Measurements from ENCODE around the gene ABCA4.
A peak's percentile ranks its signal among the peaks of the same experiment; 100 is the strongest.

The ABCA4 gene

DNA sequence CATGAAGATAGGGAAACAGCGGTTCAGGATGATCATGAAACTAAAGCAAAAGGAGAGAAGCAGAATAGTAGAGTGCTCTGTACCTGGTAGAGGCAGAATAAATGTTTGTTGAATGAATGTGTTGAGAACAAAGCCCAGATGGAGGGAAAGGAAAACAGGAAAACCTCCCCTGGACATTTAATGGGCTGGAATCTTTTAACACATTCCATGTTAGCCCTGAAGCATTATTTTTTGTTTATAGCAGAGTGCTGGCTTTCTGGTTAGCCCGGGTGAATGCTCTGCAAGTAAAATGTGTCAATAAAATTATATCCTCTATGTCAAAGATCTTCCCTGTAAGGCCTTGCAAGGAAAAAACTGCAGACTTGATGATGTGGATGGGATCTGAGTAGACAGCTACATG lies 60.2 kb downstream of the ABCA4 start:
- no peaks in the 10 kb centered on the region for H3K9me3 ChIP-seq (ENCODE audit: control insufficient read depth in 1 of 2, low read length in 2 of 2)
- H3K27me3 ChIP-seq (ENCODE audit: low read depth, low read length): no peaks in the 10 kb centered on the region
- no peak overlapping the region for H3K27ac ChIP-seq (ENCODE audit: low read length)
- H3K36me3 ChIP-seq (ENCODE audit: control insufficient read depth in 1 of 2, insufficient read depth in 2 of 2, low read length in 2 of 2): no peaks in the 10 kb centered on the region
- H3K4me3 ChIP-seq (ENCODE audit: low read depth in 1 of 2, low read length in 2 of 2): no peak overlapping the region
- H3K4me1 ChIP-seq (ENCODE audit: control insufficient read depth in 1 of 2, insufficient read depth in 2 of 2, low read length in 2 of 2): peaks cover 7 to 15% of the 10 kb centered on the region in 2 donors

DNA sequence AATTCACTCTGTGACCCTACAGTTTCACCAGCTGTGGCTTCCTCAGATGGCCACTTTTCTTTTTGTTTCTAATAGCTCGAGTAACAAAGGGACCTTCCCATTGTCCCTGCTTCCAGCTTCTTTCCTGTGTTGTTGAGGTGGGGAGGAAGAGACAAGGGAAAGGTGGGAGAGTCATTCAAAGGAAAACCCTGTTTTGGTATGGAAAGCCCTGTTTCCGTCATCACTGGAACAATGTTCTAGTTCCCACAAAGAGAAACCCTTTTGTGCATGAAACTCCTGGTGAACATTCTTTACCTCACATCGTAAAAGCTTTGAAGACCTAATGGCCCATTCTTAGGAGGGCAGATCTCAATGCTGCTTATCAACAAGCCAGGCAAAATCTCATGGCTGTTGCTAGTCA lies 62.2 kb downstream of the ABCA4 start:
- Histone ChIP-seq H3K4me3 (ENCODE audit: low read depth in 1 of 2, low read length in 2 of 2) (no peak overlapping the region), H3K36me3 (ENCODE audit: control insufficient read depth in 1 of 2, insufficient read depth in 2 of 2, low read length in 2 of 2) (no peaks in the 10 kb centered on the region), H3K27me3 (ENCODE audit: low read depth, low read length) (no peaks in the 10 kb centered on the region), H3K9me3 (ENCODE audit: control insufficient read depth in 1 of 2, low read length in 2 of 2) (no peaks in the 10 kb centered on the region), H3K4me1 (ENCODE audit: control insufficient read depth in 1 of 2, insufficient read depth in 2 of 2, low read length in 2 of 2) (peaks cover 7 to 9% of the 10 kb centered on the region in 2 donors), H3K27ac (ENCODE audit: low read length) (no peak overlapping the region)

DNA sequence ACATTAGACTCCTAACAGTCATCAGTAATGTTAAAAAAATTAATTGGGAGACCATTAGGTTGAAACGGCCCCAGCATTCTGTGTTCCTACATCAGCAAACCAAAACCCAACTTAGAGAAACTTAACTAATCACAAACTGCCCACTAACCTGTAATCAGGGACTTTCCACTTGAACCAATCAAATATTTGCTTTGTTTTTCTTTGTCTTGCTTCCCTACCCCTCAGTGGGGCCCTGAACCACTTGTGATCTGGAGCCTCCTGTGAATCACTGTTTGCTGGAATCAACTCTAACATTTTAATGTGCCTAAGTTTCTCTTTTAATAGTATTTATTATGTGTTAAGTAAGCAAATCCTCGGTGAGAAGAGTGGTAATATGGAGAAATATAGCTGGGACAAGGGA lies 64.0 kb downstream of the ABCA4 start:
- peaks cover 0 to 6% of the 10 kb centered on the region in 2 donors for H3K4me1 ChIP-seq (ENCODE audit: control insufficient read depth in 1 of 2, insufficient read depth in 2 of 2, low read length in 2 of 2)
- H3K4me3 ChIP-seq (ENCODE audit: low read depth in 1 of 2, low read length in 2 of 2): no peak overlapping the region
- no peaks in the 10 kb centered on the region for H3K9me3 ChIP-seq (ENCODE audit: control insufficient read depth in 1 of 2, low read length in 2 of 2)
- H3K27me3 ChIP-seq (ENCODE audit: low read depth, low read length): no peaks in the 10 kb centered on the region
- H3K27ac ChIP-seq (ENCODE audit: low read length): no peak overlapping the region
- no peaks in the 10 kb centered on the region for H3K36me3 ChIP-seq (ENCODE audit: control insufficient read depth in 1 of 2, insufficient read depth in 2 of 2, low read length in 2 of 2)

DNA sequence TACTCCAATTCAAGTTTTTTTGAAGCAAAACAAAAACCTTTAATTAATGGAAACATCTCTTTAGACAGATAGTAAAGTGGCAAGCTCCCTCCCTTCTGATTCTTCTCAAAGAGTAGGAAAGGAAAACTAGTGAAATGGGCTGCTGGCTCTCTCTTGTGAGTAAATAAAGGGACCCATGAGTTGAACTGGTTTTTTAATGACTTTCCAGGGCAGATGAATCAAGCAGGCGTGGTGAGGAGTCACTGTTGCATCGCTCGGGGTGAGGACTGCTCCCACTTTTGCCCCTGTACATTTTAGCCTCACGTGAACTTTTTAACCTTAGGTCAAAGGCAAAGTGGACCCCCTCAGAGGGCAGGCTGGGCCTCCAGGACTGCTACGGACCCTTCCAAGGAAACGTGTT lies 64.8 kb downstream of the ABCA4 start:
- H3K27me3 ChIP-seq (ENCODE audit: low read depth, low read length): no peaks in the 10 kb centered on the region
- H3K4me1 ChIP-seq (ENCODE audit: control insufficient read depth in 1 of 2, insufficient read depth in 2 of 2, low read length in 2 of 2): no peaks in the 10 kb centered on the region
- H3K27ac ChIP-seq (ENCODE audit: low read length): no peak overlapping the region
- no peak overlapping the region for H3K4me3 ChIP-seq (ENCODE audit: low read depth in 1 of 2, low read length in 2 of 2)
- no peaks in the 10 kb centered on the region for H3K36me3 ChIP-seq (ENCODE audit: control insufficient read depth in 1 of 2, insufficient read depth in 2 of 2, low read length in 2 of 2)
- H3K9me3 ChIP-seq (ENCODE audit: control insufficient read depth in 1 of 2, low read length in 2 of 2): no peaks in the 10 kb centered on the region

DNA sequence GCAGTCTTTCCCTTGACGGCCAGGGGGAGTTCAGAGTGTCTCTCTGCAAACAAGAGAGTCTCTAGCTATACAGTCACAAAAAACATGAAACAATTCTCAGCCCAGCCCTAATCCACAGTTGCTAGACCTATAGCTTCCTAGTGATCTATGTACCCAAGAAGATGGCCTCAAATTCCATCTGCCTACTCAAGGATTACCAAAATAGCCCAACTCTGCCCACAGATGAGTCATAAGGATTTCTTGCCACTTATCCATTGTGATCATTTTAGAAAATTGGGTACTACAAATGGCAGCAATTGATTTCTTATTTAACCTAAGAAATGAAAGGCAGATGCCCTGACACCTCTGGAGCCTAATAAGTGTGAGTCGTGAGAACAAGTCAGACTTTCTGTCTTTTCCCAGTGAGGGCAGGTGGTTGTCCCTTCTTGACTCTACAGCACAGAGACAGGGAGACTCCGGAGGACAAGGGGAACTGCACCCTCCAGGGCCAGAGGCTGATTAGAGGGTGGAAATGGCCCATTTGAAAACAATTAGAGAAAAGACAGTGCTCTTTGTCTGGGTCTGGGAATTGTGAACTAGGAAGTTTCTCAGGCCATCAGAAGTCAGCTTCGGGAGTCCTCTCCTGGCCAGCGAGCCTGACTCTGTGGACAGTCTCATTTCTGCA lies 65.4 kb downstream of the ABCA4 start:
- H3K4me1 ChIP-seq (ENCODE audit: control insufficient read depth in 1 of 2, insufficient read depth in 2 of 2, low read length in 2 of 2): no peaks in the 10 kb centered on the region
- H3K9me3 ChIP-seq (ENCODE audit: control insufficient read depth in 1 of 2, low read length in 2 of 2): no peaks in the 10 kb centered on the region
- no peak overlapping the region for H3K27ac ChIP-seq (ENCODE audit: low read length)
- H3K36me3 ChIP-seq (ENCODE audit: control insufficient read depth in 1 of 2, insufficient read depth in 2 of 2, low read length in 2 of 2): no peaks in the 10 kb centered on the region
- H3K27me3 ChIP-seq (ENCODE audit: low read depth, low read length): no peaks in the 10 kb centered on the region
- no peak overlapping the region for H3K4me3 ChIP-seq (ENCODE audit: low read depth in 1 of 2, low read length in 2 of 2)

DNA sequence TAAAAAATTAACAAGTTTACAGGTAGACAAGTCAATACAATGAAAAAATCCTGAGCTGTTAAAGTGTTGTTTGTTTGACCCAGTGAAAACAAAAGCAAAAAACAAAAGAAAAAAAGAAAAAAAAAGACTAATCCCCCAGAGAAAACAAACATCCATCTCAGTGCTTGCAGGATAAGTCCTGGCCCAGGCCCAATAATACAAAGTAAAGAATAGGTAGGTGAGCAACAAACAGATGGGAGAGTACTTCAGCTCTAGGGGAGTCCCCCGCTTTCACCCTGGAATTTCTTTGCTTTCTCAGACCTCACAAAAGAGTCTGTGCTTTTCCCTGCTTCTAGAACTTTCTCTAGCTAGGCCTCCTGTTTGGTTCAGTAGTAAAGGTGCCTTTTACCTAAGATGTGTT lies 70.3 kb downstream of the ABCA4 start:
- H3K36me3 ChIP-seq (ENCODE audit: control insufficient read depth in 1 of 2, insufficient read depth in 2 of 2, low read length in 2 of 2): no peaks in the 10 kb centered on the region
- H3K4me1 ChIP-seq (ENCODE audit: control insufficient read depth in 1 of 2, insufficient read depth in 2 of 2, low read length in 2 of 2): no peaks in the 10 kb centered on the region
- no peaks in the 10 kb centered on the region for H3K27me3 ChIP-seq (ENCODE audit: low read depth, low read length)
- H3K9me3 ChIP-seq (ENCODE audit: control insufficient read depth in 1 of 2, low read length in 2 of 2): no peaks in the 10 kb centered on the region
- H3K4me3 ChIP-seq (ENCODE audit: low read depth in 1 of 2, low read length in 2 of 2): no peak overlapping the region
- H3K27ac ChIP-seq (ENCODE audit: low read length): no peak overlapping the region

DNA sequence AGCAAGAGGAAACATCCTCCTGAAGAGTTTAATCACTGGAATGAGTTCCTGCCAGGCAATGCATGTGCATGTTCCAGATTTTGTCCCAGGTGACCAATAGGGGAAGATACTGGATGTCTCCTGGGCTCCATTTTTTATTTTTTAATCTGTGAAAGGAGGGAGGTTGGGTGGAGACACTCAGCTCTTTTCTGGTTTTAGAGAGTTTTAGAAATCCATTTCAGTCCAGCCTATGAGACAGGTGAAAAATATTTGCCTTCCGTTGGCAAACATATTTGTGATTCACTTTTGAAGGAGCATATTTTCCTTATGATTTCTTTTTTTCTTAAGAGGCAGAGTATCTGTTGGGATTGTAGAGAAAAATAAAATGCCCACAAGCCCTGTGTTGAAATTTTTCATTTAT lies 70.7 kb downstream of the ABCA4 start:
- Histone ChIP-seq H3K4me3 (ENCODE audit: low read depth in 1 of 2, low read length in 2 of 2) (no peak overlapping the region), H3K36me3 (ENCODE audit: control insufficient read depth in 1 of 2, insufficient read depth in 2 of 2, low read length in 2 of 2) (no peaks in the 10 kb centered on the region), H3K27ac (ENCODE audit: low read length) (no peak overlapping the region), H3K4me1 (ENCODE audit: control insufficient read depth in 1 of 2, insufficient read depth in 2 of 2, low read length in 2 of 2) (no peaks in the 10 kb centered on the region), H3K9me3 (ENCODE audit: control insufficient read depth in 1 of 2, low read length in 2 of 2) (no peaks in the 10 kb centered on the region), H3K27me3 (ENCODE audit: low read depth, low read length) (no peaks in the 10 kb centered on the region)

DNA sequence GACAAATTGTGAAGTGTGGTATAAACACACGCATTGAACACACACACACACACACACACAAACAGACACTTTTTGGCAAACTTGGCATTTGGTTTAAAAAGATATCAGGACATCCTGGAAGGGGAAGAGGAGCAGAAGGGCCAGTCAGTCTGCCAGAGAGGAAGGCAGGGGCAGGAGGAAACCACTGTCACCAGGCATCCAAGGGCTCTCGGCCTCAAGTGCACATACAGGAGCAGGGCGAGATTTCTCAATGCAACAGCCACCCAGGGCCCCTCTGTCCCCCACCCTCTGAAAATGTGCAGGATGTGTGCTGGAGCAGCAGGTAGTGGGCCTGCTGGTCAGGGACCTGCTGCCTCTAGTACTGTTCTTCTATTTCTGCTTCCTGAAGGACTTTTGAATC lies 71.2 kb downstream of the ABCA4 start:
- no peaks in the 10 kb centered on the region for H3K36me3 ChIP-seq (ENCODE audit: control insufficient read depth in 1 of 2, insufficient read depth in 2 of 2, low read length in 2 of 2)
- H3K4me3 ChIP-seq (ENCODE audit: low read depth in 1 of 2, low read length in 2 of 2): no peak overlapping the region
- no peaks in the 10 kb centered on the region for H3K4me1 ChIP-seq (ENCODE audit: control insufficient read depth in 1 of 2, insufficient read depth in 2 of 2, low read length in 2 of 2)
- H3K27me3 ChIP-seq (ENCODE audit: low read depth, low read length): no peaks in the 10 kb centered on the region
- no peak overlapping the region for H3K27ac ChIP-seq (ENCODE audit: low read length)
- H3K9me3 ChIP-seq (ENCODE audit: control insufficient read depth in 1 of 2, low read length in 2 of 2): no peaks in the 10 kb centered on the region

DNA sequence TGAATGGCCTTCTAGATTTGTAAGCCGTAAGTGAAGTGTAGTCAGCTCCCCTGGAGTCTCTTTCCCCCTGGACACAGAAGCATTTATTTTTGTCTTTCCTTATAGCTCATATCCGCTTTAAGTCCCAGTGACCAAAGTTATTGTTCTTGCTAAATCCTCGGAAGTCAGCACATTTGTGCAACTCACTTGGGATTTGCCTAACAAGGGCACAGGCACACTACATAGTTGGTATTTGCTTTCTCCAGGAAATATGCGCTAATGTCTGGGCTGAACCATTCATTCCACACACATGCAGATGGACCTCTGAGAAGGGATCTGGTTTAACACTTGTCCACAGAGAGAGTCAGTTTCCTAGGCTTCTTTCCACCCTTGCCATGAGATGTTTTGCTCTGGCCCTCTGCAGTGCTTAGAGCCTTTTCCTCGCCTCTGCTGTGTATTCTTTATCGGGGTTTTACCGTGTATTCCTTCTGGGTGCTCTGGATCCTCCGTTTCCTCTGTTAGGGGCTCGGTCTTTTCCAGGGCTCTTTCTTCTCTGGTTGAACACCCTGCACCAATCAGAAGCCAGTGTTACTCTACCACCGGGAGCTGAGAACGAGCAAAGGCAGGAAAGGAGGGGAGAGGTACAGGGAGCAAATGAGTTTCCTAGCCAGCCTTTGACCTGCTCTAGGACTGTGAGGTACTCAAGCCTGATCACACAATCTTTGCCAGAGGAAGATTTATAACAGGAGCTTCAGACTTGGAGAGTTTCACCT lies 72.4 kb downstream of the ABCA4 start:
- H3K4me3 ChIP-seq (ENCODE audit: low read depth in 1 of 2, low read length in 2 of 2): no peak overlapping the region
- peaks cover 4 to 5% of the 10 kb centered on the region in 2 donors for H3K4me1 ChIP-seq (ENCODE audit: control insufficient read depth in 1 of 2, insufficient read depth in 2 of 2, low read length in 2 of 2)
- no peaks in the 10 kb centered on the region for H3K36me3 ChIP-seq (ENCODE audit: control insufficient read depth in 1 of 2, insufficient read depth in 2 of 2, low read length in 2 of 2)
- H3K27ac ChIP-seq (ENCODE audit: low read length): no peak overlapping the region
- no peaks in the 10 kb centered on the region for H3K9me3 ChIP-seq (ENCODE audit: control insufficient read depth in 1 of 2, low read length in 2 of 2)
- no peaks in the 10 kb centered on the region for H3K27me3 ChIP-seq (ENCODE audit: low read depth, low read length)

DNA sequence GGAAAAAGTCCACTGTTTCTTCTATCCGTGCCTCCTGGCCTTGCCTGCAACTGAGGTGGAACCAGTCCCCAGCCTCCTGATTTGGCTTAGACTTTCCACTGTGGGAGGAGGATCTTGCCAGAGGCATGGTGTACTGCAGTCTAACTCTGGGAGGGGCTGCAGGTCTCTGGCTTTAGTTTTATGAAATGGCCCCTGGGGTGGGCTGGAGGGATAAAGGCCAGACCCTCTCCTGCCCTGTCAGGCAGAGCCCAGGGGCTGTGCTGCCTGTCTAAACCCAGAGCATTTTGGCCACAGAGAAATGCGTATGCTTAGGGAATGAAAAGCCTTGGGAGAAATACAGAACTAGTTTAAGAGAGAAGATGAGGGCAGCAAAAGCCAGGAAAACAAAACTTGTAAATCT lies 73.0 kb downstream of the ABCA4 start:
- H3K36me3 ChIP-seq (ENCODE audit: control insufficient read depth in 1 of 2, insufficient read depth in 2 of 2, low read length in 2 of 2): no peaks in the 10 kb centered on the region
- H3K4me1 ChIP-seq (ENCODE audit: control insufficient read depth in 1 of 2, insufficient read depth in 2 of 2, low read length in 2 of 2): peaks cover 4 to 5% of the 10 kb centered on the region in 2 donors
- no peak overlapping the region for H3K4me3 ChIP-seq (ENCODE audit: low read depth in 1 of 2, low read length in 2 of 2)
- no peaks in the 10 kb centered on the region for H3K27me3 ChIP-seq (ENCODE audit: low read depth, low read length)
- H3K27ac ChIP-seq (ENCODE audit: low read length): peak overlapping the region; percentile 19
- H3K9me3 ChIP-seq (ENCODE audit: control insufficient read depth in 1 of 2, low read length in 2 of 2): no peaks in the 10 kb centered on the region

DNA sequence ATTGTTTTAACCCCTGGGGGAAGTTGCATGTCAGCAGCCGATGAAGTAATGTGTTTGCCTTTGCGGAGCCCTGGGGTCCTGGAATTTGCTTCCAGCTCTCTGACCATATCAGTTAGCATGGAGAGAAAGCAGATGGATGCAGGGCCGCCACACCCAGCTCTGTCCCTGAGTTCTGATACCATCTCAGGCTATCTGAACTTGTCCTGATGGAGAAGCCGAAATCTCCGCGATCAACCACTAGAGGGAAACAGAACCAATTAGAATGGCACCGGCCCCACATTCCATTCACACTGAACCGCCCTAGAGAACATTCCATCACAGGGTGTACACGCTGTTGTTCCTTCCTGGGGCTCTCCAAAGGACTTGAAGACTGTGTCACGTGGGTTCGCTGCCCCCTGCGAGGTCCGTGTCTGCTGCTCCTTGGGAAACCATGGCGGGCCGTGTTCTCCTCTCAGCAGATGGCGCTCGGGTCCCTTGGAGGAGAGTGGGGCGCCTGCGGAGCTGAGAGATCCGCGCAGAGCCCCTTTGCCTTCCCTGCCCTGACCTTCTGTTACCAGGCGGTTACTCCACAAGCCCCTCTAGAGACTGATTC lies 75.4 kb downstream of the ABCA4 start:
- peaks cover 4 to 5% of the 10 kb centered on the region in 2 donors for H3K4me1 ChIP-seq (ENCODE audit: control insufficient read depth in 1 of 2, insufficient read depth in 2 of 2, low read length in 2 of 2)
- H3K36me3 ChIP-seq (ENCODE audit: control insufficient read depth in 1 of 2, insufficient read depth in 2 of 2, low read length in 2 of 2): no peaks in the 10 kb centered on the region
- peak overlapping the region; percentile 8 to 41 for H3K4me3 ChIP-seq (ENCODE audit: low read depth in 1 of 2, low read length in 2 of 2)
- H3K9me3 ChIP-seq (ENCODE audit: control insufficient read depth in 1 of 2, low read length in 2 of 2): no peaks in the 10 kb centered on the region
- no peak overlapping the region for H3K27ac ChIP-seq (ENCODE audit: low read length)
- no peaks in the 10 kb centered on the region for H3K27me3 ChIP-seq (ENCODE audit: low read depth, low read length)
